ENCODE results near the gene SNAP47. TPM values are rescaled to one million over a fixed set of nuclear protein-coding genes. Genes with fewer than 3 reads are reported as not detected.
A peak's percentile ranks its signal among the peaks of the same experiment; 100 is the strongest.

The SNAP47 gene
- polyA plus RNA-seq, 6 donors from 2014 or later, result 30.7 to 45.9 (median 37.9) TPM

DNA sequence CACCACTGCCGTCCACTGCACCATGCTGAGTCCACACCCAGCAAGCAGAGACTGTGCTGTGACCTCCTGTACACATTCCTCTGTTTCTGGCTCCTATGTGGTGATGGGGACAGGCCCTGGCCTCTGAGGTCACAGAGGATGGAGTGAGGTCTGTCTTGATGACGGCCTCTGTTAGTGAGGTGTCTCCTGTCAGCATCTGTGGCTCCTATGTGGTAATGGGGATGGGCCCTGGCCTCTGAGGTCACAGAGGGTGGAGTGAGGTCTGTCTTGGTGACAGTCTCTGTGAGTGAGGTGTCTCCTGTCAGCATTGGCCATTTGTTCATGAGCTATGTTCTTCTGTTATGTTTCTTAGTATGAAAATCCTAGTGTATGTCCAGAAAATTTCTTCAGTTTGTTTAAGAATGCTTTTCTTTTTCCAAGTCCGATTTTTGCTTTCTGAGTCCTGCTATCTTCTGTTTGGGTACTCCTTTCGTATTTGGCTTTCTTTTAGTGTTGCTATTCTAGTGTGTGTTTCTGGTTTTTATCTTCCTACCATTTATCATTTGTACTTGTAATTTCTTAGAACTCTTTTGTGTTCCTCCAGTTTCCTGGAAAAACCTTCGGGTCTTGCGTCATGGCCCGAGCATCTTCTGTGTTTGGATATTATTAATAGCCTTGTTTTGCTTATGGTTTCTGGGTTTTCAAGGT lies 13.4 kb downstream of the SNAP47 start:
- ATAC-seq (ENCODE audit: low read depth in 2 of 2) (no peak), DNase-seq (no peak)
- H3K4me1 Mint-ChIP-seq, result peaks cover 19 to 27% (median 27%) of the 10 kb centered on the region in 3 donors
- peak overlapping the region in 2 of 6 donors; percentile 35 to 36 for H3K27ac Mint-ChIP-seq
- H3K4me3 Mint-ChIP-seq, result no peak overlapping the region
- peaks cover 0 to 7% of the 10 kb centered on the region in 2 donors for H3K36me3 Mint-ChIP-seq
- no peaks in the 10 kb centered on the region for H3K27me3 Mint-ChIP-seq
- no peaks in the 10 kb centered on the region for H3K9me3 Mint-ChIP-seq

- Mint-ChIP-seq H3K4me1 (peaks cover 25 to 27% (median 26%) of the 10 kb centered on the region in 3 donors), H3K27me3 (no peaks in the 10 kb centered on the region), H3K36me3 (peaks cover 0 to 7% of the 10 kb centered on the region in 2 donors), H3K27ac (peak overlapping the region in 2 of 6 donors; percentile 35 to 36), H3K4me3 (no peak overlapping the region), H3K9me3 (no peaks in the 10 kb centered on the region)
- DNase-seq (no peak), ATAC-seq (ENCODE audit: low read depth in 2 of 2) (no peak)
Measured at GRCh38 chr1:227749225-227749624, 14.0 kb downstream of the SNAP47 start.

- ATAC-seq (ENCODE audit: low read depth in 2 of 2) (no peak), DNase-seq (no peak)
- H3K27me3 Mint-ChIP-seq, result no peaks in the 10 kb centered on the region
- H3K4me3 Mint-ChIP-seq, result peak overlapping the region in 1 of 8 donors; percentile 22
- peaks cover 21 to 26% (median 25%) of the 10 kb centered on the region in 3 donors for H3K4me1 Mint-ChIP-seq
- H3K27ac Mint-ChIP-seq, result no peak overlapping the region
- H3K9me3 Mint-ChIP-seq, result no peaks in the 10 kb centered on the region
- H3K36me3 Mint-ChIP-seq, result peaks cover 0 to 7% of the 10 kb centered on the region in 2 donors
Measured at GRCh38 chr1:227749916-227750710, 14.9 kb downstream of the SNAP47 start.

DNA sequence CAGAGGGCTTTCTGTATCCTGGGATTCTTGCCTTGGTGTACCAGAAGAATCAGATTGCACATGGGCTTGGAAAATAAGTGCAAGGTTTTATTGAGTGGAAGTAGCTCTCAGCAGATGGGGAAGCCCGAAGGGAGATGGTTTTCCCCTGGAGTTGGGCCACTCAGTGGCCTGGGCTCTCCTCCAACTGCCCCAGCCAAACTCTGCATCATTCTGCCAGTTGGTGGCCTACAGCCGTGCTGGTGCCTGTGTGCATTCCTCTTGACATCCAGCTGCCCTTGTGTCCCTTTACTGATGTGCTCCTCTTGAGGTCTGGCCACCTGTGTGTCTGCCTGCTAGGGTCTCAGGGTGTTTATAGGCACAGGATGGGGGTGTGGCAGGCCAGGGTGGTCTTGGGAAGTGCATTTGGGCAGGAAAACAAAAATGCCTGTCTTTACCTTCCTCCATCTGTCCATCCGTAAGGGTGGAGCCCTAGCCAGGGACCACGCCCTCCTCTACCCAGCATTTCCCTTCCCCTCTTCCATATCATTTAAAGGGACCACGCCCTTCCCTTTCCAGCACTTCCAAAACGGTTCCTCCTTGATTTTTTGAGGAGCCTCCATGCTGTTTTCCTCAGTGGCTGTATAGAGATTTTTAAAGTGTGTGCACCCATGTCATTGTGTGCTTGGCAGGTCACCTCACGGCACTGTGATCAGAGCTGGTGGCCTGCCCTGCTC lies 18.9 kb downstream of the SNAP47 start:
- ATAC-seq (ENCODE audit: low read depth in 2 of 2) (no peak), DNase-seq (no peak)
- Mint-ChIP-seq H3K4me1 (peaks cover 8 to 19% (median 15%) of the 10 kb centered on the region in 3 donors), H3K9me3 (no peaks in the 10 kb centered on the region), H3K27me3 (no peaks in the 10 kb centered on the region), H3K27ac (no peak overlapping the region), H3K36me3 (peaks cover 0 to 7% of the 10 kb centered on the region in 2 donors), H3K4me3 (no peak overlapping the region)

DNA sequence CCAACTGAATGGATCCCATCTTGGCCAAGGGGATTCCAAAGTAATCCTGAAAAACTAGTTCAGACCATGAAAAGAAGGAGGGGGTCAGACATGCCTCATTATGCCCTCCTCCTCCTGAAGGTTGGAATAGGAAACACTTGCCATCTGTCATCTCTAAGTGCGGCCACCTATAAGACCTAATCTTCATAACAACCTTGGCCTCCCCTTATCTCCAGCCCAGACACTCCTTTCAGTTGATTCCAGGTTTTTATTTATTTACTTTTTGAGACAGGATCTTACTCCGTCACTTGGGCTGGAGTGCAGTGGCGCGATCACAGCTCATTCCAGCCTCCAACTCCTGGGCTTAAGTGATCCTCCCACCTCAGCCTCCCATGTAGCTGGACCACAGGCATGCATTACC lies 19.7 kb downstream of the SNAP47 start:
- no peak for ATAC-seq (ENCODE audit: low read depth in 2 of 2)
- H3K4me1 Mint-ChIP-seq, result peaks cover 5 to 14% (median 11%) of the 10 kb centered on the region in 3 donors
- no peak overlapping the region for H3K27ac Mint-ChIP-seq

GRCh38 chr1:227756172-227756959 lies 21.1 kb downstream of the SNAP47 start:
- peak overlapping the region in 1 of 6 donors; percentile 36 for H3K27ac Mint-ChIP-seq
- DNase-seq (no peak), ATAC-seq (ENCODE audit: low read depth in 2 of 2) (no peak)
- H3K27me3 Mint-ChIP-seq, result no peaks in the 10 kb centered on the region
- peaks cover 0 to 8% of the 10 kb centered on the region in 2 donors for H3K36me3 Mint-ChIP-seq
- peaks cover 6 to 14% (median 14%) of the 10 kb centered on the region in 3 donors for H3K4me1 Mint-ChIP-seq
- H3K9me3 Mint-ChIP-seq, result no peaks in the 10 kb centered on the region
- no peak overlapping the region for H3K4me3 Mint-ChIP-seq

More for the DNA sequence above, 19.7 kb downstream of the SNAP47 start:
- DNase-seq, result no peak
- H3K36me3 Mint-ChIP-seq, result no peaks in the 10 kb centered on the region
- no peaks in the 10 kb centered on the region for H3K9me3 Mint-ChIP-seq
- no peak overlapping the region for H3K4me3 Mint-ChIP-seq
- no peaks in the 10 kb centered on the region for H3K27me3 Mint-ChIP-seq

GRCh38 chr1:227757781-227758180 lies 22.5 kb downstream of the SNAP47 start:
- Mint-ChIP-seq H3K4me3 (no peak overlapping the region), H3K27ac (no peak overlapping the region), H3K4me1 (peaks cover 11 to 19% (median 17%) of the 10 kb centered on the region in 3 donors), H3K36me3 (peaks cover 0 to 8% of the 10 kb centered on the region in 2 donors), H3K9me3 (no peaks in the 10 kb centered on the region), H3K27me3 (no peaks in the 10 kb centered on the region)
- DNase-seq, result no peak
- ATAC-seq (ENCODE audit: low read depth in 2 of 2), result no peak

DNA sequence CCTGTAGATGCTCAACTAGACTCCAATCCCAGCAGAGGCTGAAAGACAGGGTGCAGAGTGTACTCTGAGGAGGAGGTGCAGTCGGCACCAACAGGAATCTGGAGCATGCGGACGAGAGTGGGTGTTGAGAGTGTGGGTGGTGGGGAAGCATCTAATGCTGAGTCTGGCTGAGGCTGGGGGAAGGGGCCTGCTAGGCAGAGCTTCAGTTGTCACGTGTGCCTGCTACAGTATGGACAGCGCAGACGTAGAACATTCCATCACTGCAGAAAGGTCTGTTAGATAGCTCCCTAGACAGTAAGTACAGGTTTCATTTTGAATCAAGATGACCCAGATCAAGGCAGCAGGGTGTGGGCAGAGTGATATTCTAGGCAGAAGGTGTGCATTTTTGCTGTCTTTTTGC lies 23.1 kb downstream of the SNAP47 start:
- Mint-ChIP-seq H3K27ac (no peak overlapping the region), H3K36me3 (peaks cover 0 to 8% of the 10 kb centered on the region in 2 donors), H3K27me3 (no peaks in the 10 kb centered on the region), H3K9me3 (no peaks in the 10 kb centered on the region), H3K4me1 (peaks cover 11 to 18% (median 17%) of the 10 kb centered on the region in 3 donors), H3K4me3 (no peak overlapping the region)
- no peak for ATAC-seq (ENCODE audit: low read depth in 2 of 2)
- DNase-seq, result no peak

DNA sequence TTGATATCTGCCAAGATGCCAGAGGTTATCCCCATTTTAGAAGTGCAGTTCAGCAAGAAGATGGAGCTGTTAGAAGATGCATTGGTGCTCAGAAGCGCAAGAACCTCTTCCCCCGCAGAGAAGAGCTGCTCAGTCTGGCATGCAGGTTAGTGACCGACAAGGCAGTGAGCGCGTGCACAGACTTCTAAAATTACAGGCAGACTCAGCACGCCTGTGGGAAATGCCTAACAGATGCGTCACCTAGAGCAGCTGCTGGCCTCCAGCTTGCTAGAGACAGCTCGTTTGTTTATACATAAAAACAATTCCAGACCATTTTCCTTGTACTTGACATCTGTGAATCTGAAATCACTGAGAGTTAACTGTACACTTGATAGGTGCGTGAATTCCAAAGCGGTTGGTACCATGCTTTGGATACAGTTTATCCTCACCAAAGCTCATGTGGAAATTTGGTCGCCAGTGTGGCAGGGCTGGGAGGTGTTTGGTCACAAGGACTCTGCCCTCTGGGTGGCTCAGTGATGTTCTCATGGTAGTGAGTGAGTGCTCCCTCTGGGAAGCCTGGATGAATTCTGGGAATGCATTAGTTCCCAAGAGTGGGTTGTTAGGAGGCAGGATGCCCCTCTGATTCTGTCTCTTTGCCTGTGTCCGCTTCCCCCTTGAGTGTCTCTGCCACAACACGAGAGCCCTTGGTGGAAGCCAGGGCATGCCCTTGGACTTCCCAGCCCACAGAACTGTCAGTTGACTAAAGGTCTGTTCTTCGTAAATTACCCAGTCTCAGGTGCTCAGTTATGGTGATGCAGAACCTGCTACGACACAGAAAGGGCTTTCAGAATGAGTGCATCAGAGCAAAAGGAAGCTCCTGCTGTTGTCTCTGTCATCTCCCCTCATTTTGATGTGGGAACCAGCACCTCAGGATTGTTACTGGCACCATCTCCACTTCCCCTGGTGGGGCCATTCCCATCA lies 24.4 kb downstream of the SNAP47 start:
- Mint-ChIP-seq H3K27me3 (no peaks in the 10 kb centered on the region), H3K9me3 (no peaks in the 10 kb centered on the region), H3K36me3 (peaks cover 0 to 8% of the 10 kb centered on the region in 2 donors), H3K4me3 (no peak overlapping the region), H3K4me1 (peaks cover 10 to 11% (median 11%) of the 10 kb centered on the region in 3 donors), H3K27ac (peak overlapping the region in 1 of 6 donors; percentile 6)
- DNase-seq, result no peak
- no peak for ATAC-seq (ENCODE audit: low read depth in 2 of 2)

DNA sequence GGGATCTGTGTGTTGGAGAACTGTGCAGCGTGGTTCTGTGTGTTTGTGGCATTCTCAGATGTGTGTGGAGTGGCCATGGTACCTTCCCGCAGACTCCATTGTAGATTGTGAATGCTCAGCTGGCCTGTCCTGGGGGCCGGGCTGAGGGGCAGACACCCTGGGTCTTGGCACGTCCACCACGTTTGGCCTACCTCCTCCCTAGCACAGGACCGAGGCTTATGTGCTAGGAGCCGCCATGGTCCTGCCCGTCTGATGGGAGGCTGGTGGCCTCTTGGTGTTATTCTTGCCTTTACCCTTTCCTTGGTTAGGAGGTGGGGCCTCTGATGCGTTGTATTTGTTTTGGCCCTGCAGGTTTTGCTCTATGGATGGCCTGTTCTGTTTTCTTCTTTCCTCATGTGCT lies 25.1 kb downstream of the SNAP47 start:
- Mint-ChIP-seq H3K27me3 (no peaks in the 10 kb centered on the region), H3K9me3 (no peaks in the 10 kb centered on the region), H3K4me1 (peaks cover 10 to 11% (median 11%) of the 10 kb centered on the region in 3 donors), H3K27ac (peak overlapping the region in 1 of 6 donors; percentile 6), H3K4me3 (no peak overlapping the region), H3K36me3 (peaks cover 0 to 8% of the 10 kb centered on the region in 2 donors)
- ATAC-seq (ENCODE audit: low read depth in 2 of 2) (no peak), DNase-seq (no peak)

- no peaks in the 10 kb centered on the region for H3K27me3 Mint-ChIP-seq
- H3K27ac Mint-ChIP-seq, result peak overlapping the region in 2 of 6 donors; percentile 17 to 21
- no peaks in the 10 kb centered on the region for H3K9me3 Mint-ChIP-seq
- DNase-seq (no peak), ATAC-seq (ENCODE audit: low read depth in 2 of 2) (no peak)
- no peak overlapping the region for H3K4me3 Mint-ChIP-seq
- peaks cover 0 to 8% of the 10 kb centered on the region in 2 donors for H3K36me3 Mint-ChIP-seq
- H3K4me1 Mint-ChIP-seq, result peaks cover 10 to 21% (median 11%) of the 10 kb centered on the region in 3 donors
Measured at GRCh38 chr1:227761621-227762230, 26.5 kb downstream of the SNAP47 start.

Measured in naive B cell (primary cell).